GM23338 (cell line): ENCODE data around the gene CRYBG1. TPM values are rescaled to one million over a fixed set of nuclear protein-coding genes. Genes with fewer than 3 reads are reported as not detected.

Source experiments
- ATAC-seq: fragments of 200-7000 bp; cut with Tn5 transposase; 3 replicates; pipeline ENCODE4 v1.9.1; 2020
- DNase-seq: peaks from one replicate; pipeline ENCODE4 v3.0.0-alpha.2; 2015; ENCODE audit warnings: low spot score
- H2AFZ ChIP-seq: fragments of 200-600 bp; sonication (generic); 2 replicates; pipeline ENCODE4 v1.8.0; 2016; ENCODE audit warnings: antibody characterized with exemption, mild to moderate bottlenecking, moderate library complexity
- H3F3A ChIP-seq: fragments of 200-600 bp; sonication (generic); replicated peaks from 2 replicates; pipeline ENCODE4 v1.8.0; 2017; ENCODE audit warnings: antibody characterized with exemption, mixed run types, low read depth
- H3K27ac ChIP-seq: fragments of 200-600 bp; sonication (generic); 2 replicates; pipeline ENCODE4 v1.6.1; 2016; ENCODE audit warnings: low read depth
- H3K27me3 ChIP-seq: fragments of 200-600 bp; sonication (generic); 2 replicates; pipeline ENCODE4 v1.8.0; 2016; ENCODE audit warnings: mild to moderate bottlenecking, mixed run types, moderate library complexity; ENCODE audit not compliant: insufficient read depth
- H3K36me3 ChIP-seq: fragments of 200-600 bp; sonication (generic); 2 replicates; pipeline ENCODE4 v1.8.0; 2016; ENCODE audit warnings: mild to moderate bottlenecking; ENCODE audit not compliant: insufficient read depth
- H3K4me1 ChIP-seq: fragments of 200-600 bp; sonication (generic); 2 replicates; pipeline ENCODE4 v1.8.0; 2016; ENCODE audit warnings: mild to moderate bottlenecking, moderate library complexity; ENCODE audit not compliant: insufficient read depth
- H3K4me2 ChIP-seq: fragments of 200-600 bp; sonication (generic); 2 replicates; pipeline ENCODE4 v1.7.1; 2017; ENCODE audit warnings: mixed run types
- H3K4me3 ChIP-seq: fragments of 200-600 bp; sonication (generic); 2 replicates; pipeline ENCODE4 v1.6.1; 2016; ENCODE audit warnings: mixed run types
- H3K79me2 ChIP-seq: fragments of 200-600 bp; sonication (generic); replicated peaks from 2 replicates; pipeline ENCODE4 v1.8.0; 2017; ENCODE audit warnings: mild to moderate bottlenecking; ENCODE audit not compliant: insufficient read depth
- H3K9me2 ChIP-seq: fragments of 200-600 bp; sonication (generic); 2 replicates; pipeline ENCODE4 v1.8.0; 2017; ENCODE audit not compliant: insufficient read depth
- H4K20me1 ChIP-seq: fragments of 200-600 bp; sonication (generic); replicated peaks from 2 replicates; pipeline ENCODE4 v1.8.0; 2017; ENCODE audit warnings: mild to moderate bottlenecking; ENCODE audit not compliant: insufficient read depth
- H3K27ac Mint-ChIP-seq: 2 replicates; pipeline ENCODE4 v1.8.0; 2020; ENCODE audit warnings: inconsistent platforms, mild to moderate bottlenecking, moderate library complexity, mixed read lengths
- H3K27me3 Mint-ChIP-seq: 3 replicates; pipeline ENCODE4 v1.8.0; 2022; ENCODE audit warnings: low read depth, mild to moderate bottlenecking, moderate library complexity, mixed read lengths, inconsistent platforms; ENCODE audit not compliant: insufficient read depth, poor library complexity
- H3K36me3 Mint-ChIP-seq: 3 replicates; pipeline ENCODE4 v1.8.0; 2021; ENCODE audit warnings: low read depth, mild to moderate bottlenecking, inconsistent platforms, moderate library complexity, mixed read lengths
- H3K4me1 Mint-ChIP-seq: 3 replicates; pipeline ENCODE4 v1.8.0; 2020; ENCODE audit warnings: mild to moderate bottlenecking, inconsistent platforms, mixed read lengths
- H3K4me3 Mint-ChIP-seq: 3 replicates; pipeline ENCODE4 v1.8.0; 2021; ENCODE audit warnings: moderate library complexity, mild to moderate bottlenecking, inconsistent platforms, mixed read lengths
- H3K9me3 Mint-ChIP-seq: 3 replicates; pipeline ENCODE4 v1.8.0; 2020; ENCODE audit warnings: moderate library complexity, mild to moderate bottlenecking, inconsistent platforms, mixed read lengths
- CREB1 ChIP-seq: fragments of 250-450 bp; sonication (Bioruptor Pico); IDR thresholded peaks from 2 replicates; pipeline ENCODE4 v1.5.0; 2020; ENCODE audit warnings: low read depth, mild to moderate bottlenecking, moderate library complexity
- ETS1 ChIP-seq: IDR thresholded peaks from 2 replicates; pipeline ENCODE4 v1.6.1; 2016; ENCODE audit warnings: antibody characterized with exemption
- EZH2 ChIP-seq: fragments of 200-600 bp; sonication (generic); IDR thresholded peaks from one replicate; pipeline ENCODE4 v1.8.0; 2017; ENCODE audit warnings: antibody characterized with exemption, mild to moderate bottlenecking, low read depth; ENCODE audit not compliant: unreplicated experiment
- EZH2phosphoT487 ChIP-seq: fragments of 200-600 bp; sonication (generic); IDR thresholded peaks from one replicate; pipeline ENCODE4 v1.8.1; 2018; ENCODE audit warnings: antibody characterized with exemption; ENCODE audit not compliant: unreplicated experiment
- JUNB ChIP-seq: IDR thresholded peaks from one replicate; pipeline ENCODE4 v1.6.1; 2016; ENCODE audit warnings: antibody characterized with exemption; ENCODE audit not compliant: unreplicated experiment
- NANOG ChIP-seq: IDR thresholded peaks from 2 replicates; pipeline ENCODE4 v1.6.1; 2016; ENCODE audit warnings: antibody characterized with exemption, borderline replicate concordance
- POLR2AphosphoS5 ChIP-seq: IDR thresholded peaks from 2 replicates; pipeline ENCODE4 v1.6.1; 2016; ENCODE audit warnings: antibody characterized with exemption, low read depth
- REST ChIP-seq: IDR thresholded peaks from one replicate; pipeline ENCODE4 v1.6.1; 2018; ENCODE audit warnings: antibody characterized with exemption; ENCODE audit not compliant: unreplicated experiment
- STAT1 ChIP-seq: IDR thresholded peaks from one replicate; pipeline ENCODE4 v1.6.1; 2016; ENCODE audit warnings: antibody characterized with exemption; ENCODE audit not compliant: unreplicated experiment
- ZNF114 ChIP-seq: fragments of 250-450 bp; sonication (Bioruptor Pico); IDR thresholded peaks from 2 replicates; pipeline ENCODE4 v1.5.0; 2020; ENCODE audit warnings: mild to moderate bottlenecking, moderate library complexity
- ZNF331 ChIP-seq: fragments of 250-450 bp; sonication (Bioruptor Pico); IDR thresholded peaks from 2 replicates; pipeline ENCODE4 v1.5.0; 2020; ENCODE audit warnings: low read depth, mild to moderate bottlenecking, moderate library complexity
- polyA plus RNA-seq: library from polyadenylated mRNA; unstranded; fragments of >200 nt; fragmentation: Nextera tagmentation; extraction: Ambion mirVana; gene quantifications from 2 replicates; pipeline ENCODE4 v1.2.1, GENCODE V29; 2016
- total RNA-seq: library from RNA; depleted of rRNA; stranded (reverse); fragments of >200 nt; shearing (Covaris generic); gene quantifications from 2 replicates; pipeline ENCODE4 v1.2.3, GENCODE V29; 2014
- TF ChIP-seq, protein P1 (sequence below): fragments of 250-450 bp; sonication (Bioruptor Pico); IDR thresholded peaks from 2 replicates; pipeline ENCODE4 v1.5.0; 2020; ENCODE audit warnings: mild to moderate bottlenecking, moderate library complexity
- TF ChIP-seq, protein P2 (sequence below), 2 experiments: fragments of 200-600 bp in 1 of 2; sonication (generic) in 1 of 2; conservative IDR thresholded peaks; 2 replicates each; pipeline versions ENCODE4 v1.5.1 to v1.6.1; 2016 to 2017; ENCODE audit warnings: antibody characterized with exemption in 2 of 2, low read depth in 2 of 2, mild to moderate bottlenecking in 2 of 2, moderate library complexity in 1 of 2

CRYBG1 gene
- total and polyA plus RNA-seq, 2 experiments from 2014 or later, result 3.7 to 17.2 TPM

GRCh38 chr6:106411643-106412200, 51.2 kb downstream of the CRYBG1 start:
- no peaks in the 10 kb centered on the region for H4K20me1 ChIP-seq
- H3K36me3 ChIP-seq, result no peaks in the 10 kb centered on the region
- H3K27me3 ChIP-seq, result no peaks in the 10 kb centered on the region
- no peak overlapping the region for H3K4me3 Mint-ChIP-seq
- no peak overlapping the region for H3K27ac ChIP-seq
- H3F3A ChIP-seq, result no peaks in the 10 kb centered on the region
- H3K4me1 ChIP-seq, result peaks cover 5% of the 10 kb centered on the region; the same call in 1 of the 2 replicates
- H3K9me2 ChIP-seq, result no peaks in the 10 kb centered on the region
- peaks cover 6% of the 10 kb centered on the region; the same call in 1 of the 3 replicates for H3K4me1 Mint-ChIP-seq
- TF ChIP-seq, protein P1, sequence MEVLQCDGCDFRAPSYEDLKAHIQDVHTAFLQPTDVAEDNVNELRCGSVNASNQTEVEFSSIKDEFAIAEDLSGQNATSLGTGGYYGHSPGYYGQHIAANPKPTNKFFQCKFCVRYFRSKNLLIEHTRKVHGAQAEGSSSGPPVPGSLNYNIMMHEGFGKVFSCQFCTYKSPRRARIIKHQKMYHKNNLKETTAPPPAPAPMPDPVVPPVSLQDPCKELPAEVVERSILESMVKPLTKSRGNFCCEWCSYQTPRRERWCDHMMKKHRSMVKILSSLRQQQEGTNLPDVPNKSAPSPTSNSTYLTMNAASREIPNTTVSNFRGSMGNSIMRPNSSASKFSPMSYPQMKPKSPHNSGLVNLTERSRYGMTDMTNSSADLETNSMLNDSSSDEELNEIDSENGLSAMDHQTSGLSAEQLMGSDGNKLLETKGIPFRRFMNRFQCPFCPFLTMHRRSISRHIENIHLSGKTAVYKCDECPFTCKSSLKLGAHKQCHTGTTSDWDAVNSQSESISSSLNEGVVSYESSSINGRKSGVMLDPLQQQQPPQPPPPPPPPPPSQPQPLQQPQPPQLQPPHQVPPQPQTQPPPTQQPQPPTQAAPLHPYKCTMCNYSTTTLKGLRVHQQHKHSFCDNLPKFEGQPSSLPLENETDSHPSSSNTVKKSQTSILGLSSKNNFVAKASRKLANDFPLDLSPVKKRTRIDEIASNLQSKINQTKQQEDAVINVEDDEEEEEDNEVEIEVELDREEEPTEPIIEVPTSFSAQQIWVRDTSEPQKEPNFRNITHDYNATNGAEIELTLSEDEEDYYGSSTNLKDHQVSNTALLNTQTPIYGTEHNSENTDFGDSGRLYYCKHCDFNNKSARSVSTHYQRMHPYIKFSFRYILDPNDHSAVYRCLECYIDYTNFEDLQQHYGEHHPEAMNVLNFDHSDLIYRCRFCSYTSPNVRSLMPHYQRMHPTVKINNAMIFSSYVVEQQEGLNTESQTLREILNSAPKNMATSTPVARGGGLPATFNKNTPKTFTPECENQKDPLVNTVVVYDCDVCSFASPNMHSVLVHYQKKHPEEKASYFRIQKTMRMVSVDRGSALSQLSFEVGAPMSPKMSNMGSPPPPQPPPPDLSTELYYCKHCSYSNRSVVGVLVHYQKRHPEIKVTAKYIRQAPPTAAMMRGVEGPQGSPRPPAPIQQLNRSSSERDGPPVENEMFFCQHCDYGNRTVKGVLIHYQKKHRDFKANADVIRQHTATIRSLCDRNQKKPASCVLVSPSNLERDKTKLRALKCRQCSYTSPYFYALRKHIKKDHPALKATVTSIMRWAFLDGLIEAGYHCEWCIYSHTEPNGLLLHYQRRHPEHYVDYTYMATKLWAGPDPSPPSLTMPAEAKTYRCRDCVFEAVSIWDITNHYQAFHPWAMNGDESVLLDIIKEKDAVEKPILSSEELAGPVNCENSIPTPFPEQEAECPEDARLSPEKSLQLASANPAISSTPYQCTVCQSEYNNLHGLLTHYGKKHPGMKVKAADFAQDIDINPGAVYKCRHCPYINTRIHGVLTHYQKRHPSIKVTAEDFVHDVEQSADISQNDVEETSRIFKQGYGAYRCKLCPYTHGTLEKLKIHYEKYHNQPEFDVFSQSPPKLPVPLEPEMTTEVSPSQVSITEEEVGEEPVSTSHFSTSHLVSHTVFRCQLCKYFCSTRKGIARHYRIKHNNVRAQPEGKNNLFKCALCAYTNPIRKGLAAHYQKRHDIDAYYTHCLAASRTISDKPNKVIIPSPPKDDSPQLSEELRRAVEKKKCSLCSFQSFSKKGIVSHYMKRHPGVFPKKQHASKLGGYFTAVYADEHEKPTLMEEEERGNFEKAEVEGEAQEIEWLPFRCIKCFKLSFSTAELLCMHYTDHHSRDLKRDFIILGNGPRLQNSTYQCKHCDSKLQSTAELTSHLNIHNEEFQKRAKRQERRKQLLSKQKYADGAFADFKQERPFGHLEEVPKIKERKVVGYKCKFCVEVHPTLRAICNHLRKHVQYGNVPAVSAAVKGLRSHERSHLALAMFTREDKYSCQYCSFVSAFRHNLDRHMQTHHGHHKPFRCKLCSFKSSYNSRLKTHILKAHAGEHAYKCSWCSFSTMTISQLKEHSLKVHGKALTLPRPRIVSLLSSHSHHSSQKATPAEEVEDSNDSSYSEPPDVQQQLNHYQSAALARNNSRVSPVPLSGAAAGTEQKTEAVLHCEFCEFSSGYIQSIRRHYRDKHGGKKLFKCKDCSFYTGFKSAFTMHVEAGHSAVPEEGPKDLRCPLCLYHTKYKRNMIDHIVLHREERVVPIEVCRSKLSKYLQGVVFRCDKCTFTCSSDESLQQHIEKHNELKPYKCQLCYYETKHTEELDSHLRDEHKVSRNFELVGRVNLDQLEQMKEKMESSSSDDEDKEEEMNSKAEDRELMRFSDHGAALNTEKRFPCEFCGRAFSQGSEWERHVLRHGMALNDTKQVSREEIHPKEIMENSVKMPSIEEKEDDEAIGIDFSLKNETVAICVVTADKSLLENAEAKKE (CRISPR knock-in tag), result no peak
- TF ChIP-seq EZH2phosphoT487, result no peak
- TF ChIP-seq STAT1, result no peak
- TF ChIP-seq NANOG, result no peak
- TF ChIP-seq ETS1, result no peak
- TF ChIP-seq CREB1, result no peak
- TF ChIP-seq EZH2, result no peak
- no peak for TF ChIP-seq POLR2AphosphoS5
- no peak for TF ChIP-seq ZNF331
- no peak for TF ChIP-seq REST
- TF ChIP-seq, protein P2, sequence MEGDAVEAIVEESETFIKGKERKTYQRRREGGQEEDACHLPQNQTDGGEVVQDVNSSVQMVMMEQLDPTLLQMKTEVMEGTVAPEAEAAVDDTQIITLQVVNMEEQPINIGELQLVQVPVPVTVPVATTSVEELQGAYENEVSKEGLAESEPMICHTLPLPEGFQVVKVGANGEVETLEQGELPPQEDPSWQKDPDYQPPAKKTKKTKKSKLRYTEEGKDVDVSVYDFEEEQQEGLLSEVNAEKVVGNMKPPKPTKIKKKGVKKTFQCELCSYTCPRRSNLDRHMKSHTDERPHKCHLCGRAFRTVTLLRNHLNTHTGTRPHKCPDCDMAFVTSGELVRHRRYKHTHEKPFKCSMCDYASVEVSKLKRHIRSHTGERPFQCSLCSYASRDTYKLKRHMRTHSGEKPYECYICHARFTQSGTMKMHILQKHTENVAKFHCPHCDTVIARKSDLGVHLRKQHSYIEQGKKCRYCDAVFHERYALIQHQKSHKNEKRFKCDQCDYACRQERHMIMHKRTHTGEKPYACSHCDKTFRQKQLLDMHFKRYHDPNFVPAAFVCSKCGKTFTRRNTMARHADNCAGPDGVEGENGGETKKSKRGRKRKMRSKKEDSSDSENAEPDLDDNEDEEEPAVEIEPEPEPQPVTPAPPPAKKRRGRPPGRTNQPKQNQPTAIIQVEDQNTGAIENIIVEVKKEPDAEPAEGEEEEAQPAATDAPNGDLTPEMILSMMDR (conservative IDR thresholded peaks at IDR 0.05; ENCODE audit: low read depth in 2 of 2), result no peak
- no peak for TF ChIP-seq ZNF114
- TF ChIP-seq JUNB, result no peak
- peaks cover 9% of the 10 kb centered on the region; the same call in 1 of the 3 replicates for H3K9me3 Mint-ChIP-seq
- H3K36me3 Mint-ChIP-seq, result peaks cover 2% of the 10 kb centered on the region; the same call in 2 of the 3 replicates
- H3K79me2 ChIP-seq, result no peaks in the 10 kb centered on the region
- H3K4me3 ChIP-seq, result no peak overlapping the region
- H2AFZ ChIP-seq, result no peak overlapping the region
- peak; percentile 39 for DNase-seq
- peak; percentile 64 for ATAC-seq
- no peaks in the 10 kb centered on the region for H3K27me3 Mint-ChIP-seq
- no peak overlapping the region; the same call in 1 of the 2 replicates for H3K27ac Mint-ChIP-seq
- H3K4me2 ChIP-seq, result no peak overlapping the region
